GM18526 (cell line): Measurements from ENCODE around the gene AGAP4.
"Not testable (repeated sequence)": the region's sequence is repeated elsewhere in the genome, so short reads cannot be mapped to it uniquely, and the experiment has no call there.

Experiments used
- POLR2A ChIP-seq: IDR thresholded peaks from 3 replicates; pipeline ENCODE4 v1.6.1; 2011; ENCODE audit not compliant: insufficient read length; ENCODE audit errors: extremely low read depth

Gene AGAP4

DNA sequence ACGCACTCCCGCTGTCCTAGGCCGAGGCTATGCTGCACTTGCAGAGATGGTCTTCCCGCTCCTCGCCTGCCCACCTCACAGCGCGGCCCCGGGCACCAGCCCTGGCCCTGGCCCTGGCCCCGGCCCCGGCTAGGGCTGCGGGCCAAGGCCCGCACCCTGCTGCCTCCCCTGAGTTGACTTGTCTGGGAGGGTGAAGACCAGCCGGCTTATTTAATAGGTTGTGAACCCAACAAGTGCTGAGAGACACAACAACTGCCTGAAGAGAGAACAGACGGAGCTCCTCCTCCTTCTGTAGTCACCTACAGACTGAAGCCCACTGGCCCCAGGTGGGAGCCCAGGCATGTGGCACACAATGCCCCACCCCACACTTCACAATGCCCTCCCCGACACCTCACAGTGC, at the start of gene AGAP4:
AGAP4 (minus strand) TSS at position 101 of the 400 bp plus-strand sequence. CDS start 153 bp downstream, outside the sequence.
- TF ChIP-seq POLR2A = not testable (repeated sequence)

DNA sequence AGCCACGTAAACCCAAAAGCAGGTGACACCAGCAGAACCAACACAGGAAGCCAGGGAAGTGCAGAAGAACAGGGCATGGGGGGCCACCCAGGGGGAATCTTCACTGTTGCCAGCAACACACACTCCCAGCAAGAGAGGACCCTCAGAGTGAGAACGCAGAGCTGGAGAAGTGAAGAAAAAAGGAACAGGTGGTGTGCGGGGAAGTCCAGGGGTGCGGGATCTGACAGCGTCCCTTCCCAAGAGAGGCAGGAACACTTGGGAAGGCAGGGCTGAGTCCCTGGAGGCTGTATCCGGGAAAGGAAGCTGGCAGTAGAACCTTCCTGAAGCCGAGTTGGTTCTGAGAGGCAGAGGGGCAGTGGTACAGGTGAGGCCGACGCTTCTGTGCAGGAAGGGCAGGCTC, 27.7 kb downstream of the AGAP4 start:
- no peak for TF ChIP-seq POLR2A

DNA sequence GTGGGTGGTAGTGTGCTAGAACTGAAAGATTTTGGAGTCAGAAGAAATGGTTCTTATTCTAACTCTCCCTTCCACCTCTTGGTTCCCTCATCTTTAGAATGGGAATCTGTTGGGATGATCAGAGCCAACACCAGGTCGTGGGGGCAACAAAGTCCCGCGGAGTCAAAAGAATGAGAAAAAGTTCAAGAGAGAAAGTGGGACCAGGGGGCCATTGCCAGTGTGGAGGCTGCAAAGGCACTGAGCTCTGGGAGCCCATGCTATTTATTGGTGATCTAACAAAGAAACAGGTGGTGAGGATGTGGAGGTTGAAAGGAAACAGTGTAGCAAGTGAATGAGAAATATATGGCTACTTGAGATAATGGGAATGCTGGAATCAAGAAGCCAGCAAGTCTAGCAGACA, 29.4 kb downstream of the AGAP4 start:
- TF ChIP-seq POLR2A = no peak

DNA sequence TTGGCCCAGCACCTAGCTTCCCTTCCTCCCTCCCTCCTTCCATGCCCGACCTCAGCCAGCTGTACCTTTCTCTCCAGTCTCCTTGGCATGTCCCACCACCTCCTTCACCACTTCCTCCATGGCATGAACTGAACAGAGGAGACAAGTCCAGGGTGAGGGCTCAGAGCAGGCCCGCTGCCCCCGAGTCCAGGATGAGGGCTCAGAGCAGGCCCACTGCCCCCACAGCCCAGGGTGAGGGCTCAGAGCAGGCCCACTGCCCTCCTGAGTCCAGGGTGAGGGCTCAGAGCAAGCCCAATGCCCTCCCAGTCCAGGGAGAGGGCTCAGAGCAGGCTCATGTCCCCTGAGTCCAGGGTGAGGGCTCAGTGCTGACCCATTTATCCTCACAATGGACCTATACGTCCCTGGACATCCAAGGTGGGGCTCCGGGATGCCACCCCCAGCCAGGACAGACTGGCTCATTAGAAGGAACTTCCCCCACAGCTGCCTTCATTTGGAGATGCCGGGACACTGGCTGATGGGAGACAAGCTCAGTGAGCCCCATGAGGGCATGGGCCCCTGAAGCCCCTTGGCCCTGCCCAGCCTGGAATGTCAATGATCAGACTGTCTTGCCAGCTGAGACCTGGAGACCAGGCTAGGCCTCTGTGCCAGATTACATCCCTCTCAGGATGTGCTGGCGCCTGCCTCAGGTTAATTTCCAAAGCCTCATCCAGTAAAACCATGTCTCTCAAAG, 30.0 kb downstream of the AGAP4 start:
- no peak for TF ChIP-seq POLR2A

DNA sequence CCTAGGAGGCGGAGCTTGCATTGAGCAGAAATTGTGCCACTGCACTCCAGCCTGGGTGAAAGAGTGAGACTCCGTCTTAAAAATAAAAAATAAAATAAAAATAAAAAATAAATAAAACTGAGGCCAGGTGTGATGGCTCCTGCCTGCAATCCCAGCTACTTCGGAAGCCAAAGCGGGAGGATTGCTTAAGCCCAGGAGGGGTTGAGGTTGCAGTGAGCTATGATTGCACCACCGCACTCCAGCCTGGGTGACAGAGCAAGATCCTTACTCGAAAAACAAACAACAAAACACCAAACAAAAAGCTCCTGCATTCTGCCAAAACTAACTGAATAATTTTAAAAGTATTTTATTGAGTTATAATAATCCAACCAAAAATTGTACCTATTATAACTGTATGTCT, 36.2 kb downstream of the AGAP4 start:
- no peak for TF ChIP-seq POLR2A

DNA sequence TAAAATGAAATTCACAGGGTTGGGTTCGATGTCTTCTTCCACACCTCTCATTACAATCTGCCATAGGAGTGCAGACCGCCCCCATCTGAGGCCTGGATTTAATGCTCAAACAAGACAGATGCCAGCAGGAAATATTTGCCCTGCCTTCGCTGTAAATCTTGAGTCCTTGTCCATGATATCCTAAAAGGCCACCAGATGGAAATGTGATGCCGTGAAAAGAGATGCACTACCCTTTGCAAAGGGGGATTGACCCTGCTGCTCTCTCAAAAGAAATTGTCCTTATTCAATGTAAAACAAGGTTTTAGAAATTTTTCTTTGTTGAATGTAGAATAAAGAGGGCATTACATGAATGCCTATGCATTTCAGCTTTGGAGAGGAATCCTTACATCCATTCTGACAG, 37.5 kb downstream of the AGAP4 start:
- no peak for TF ChIP-seq POLR2A
